ENCODE data around the gene UMAD1.

- TF ChIP-seq SIN3A (IDR thresholded peaks at IDR 0.05; ENCODE audit: borderline replicate concordance, insufficient read depth, low read length) (no peak), POLR2AphosphoS5 (IDR thresholded peaks at IDR 0.05; ENCODE audit: low read depth, low read length) (no peak)
Measured at GRCh38 chr7:7696458-7697119, 56.0 kb downstream of the UMAD1 start.
